A549 (cell line): ENCODE data around the gene MLANA.

Experiments used
- MAZ ChIP-seq: fragments of 150-350 bp; IDR thresholded peaks from 2 replicates; pipeline ENCODE4 v1.6.1; 2014; ENCODE audit warnings: antibody characterized with exemption, low read depth, low read length, borderline replicate concordance
- PHF8 ChIP-seq: fragments of 200-600 bp; sonication (generic); IDR thresholded peaks from 2 replicates; pipeline ENCODE4 v1.6.1; 2016; ENCODE audit warnings: low read depth, mild to moderate bottlenecking, antibody characterized with exemption, moderate library complexity, borderline replicate concordance
- POLR2A ChIP-seq: IDR thresholded peaks from 2 replicates; pipeline ENCODE4 v1.6.1; 2012; ENCODE audit warnings: mild to moderate bottlenecking, low read length
- POLR2AphosphoS2 ChIP-seq: conservative IDR thresholded peaks from 2 replicates; pipeline ENCODE4 v1.6.1; 2012; ENCODE audit warnings: low read length, improper control_type of control experiment, inconsistent platforms
- RFX5 ChIP-seq: fragments of 450-650 bp; IDR thresholded peaks from 2 replicates; pipeline ENCODE4 v1.7.1; 2014; ENCODE audit warnings: antibody characterized with exemption, mild to moderate bottlenecking, moderate library complexity
- RNF2 ChIP-seq: fragments of 200-600 bp; sonication (generic); IDR thresholded peaks from 2 replicates; pipeline ENCODE4 v1.6.1; 2016; ENCODE audit warnings: low read depth, mild to moderate bottlenecking, antibody characterized with exemption, moderate library complexity, borderline replicate concordance
- SMC3 ChIP-seq: fragments of >200 bp; sonication (Bioruptor Twin); formaldehyde crosslinking; IDR thresholded peaks from 3 replicates; pipeline ENCODE4 v1.6.1; 2018; ENCODE audit warnings: inconsistent platforms
- TF ChIP-seq, protein P1 (sequence below): fragments of >200 bp; sonication (Bioruptor Twin); formaldehyde crosslinking; IDR thresholded peaks from 3 replicates; pipeline ENCODE4 v1.5.1; 2016

DNA sequence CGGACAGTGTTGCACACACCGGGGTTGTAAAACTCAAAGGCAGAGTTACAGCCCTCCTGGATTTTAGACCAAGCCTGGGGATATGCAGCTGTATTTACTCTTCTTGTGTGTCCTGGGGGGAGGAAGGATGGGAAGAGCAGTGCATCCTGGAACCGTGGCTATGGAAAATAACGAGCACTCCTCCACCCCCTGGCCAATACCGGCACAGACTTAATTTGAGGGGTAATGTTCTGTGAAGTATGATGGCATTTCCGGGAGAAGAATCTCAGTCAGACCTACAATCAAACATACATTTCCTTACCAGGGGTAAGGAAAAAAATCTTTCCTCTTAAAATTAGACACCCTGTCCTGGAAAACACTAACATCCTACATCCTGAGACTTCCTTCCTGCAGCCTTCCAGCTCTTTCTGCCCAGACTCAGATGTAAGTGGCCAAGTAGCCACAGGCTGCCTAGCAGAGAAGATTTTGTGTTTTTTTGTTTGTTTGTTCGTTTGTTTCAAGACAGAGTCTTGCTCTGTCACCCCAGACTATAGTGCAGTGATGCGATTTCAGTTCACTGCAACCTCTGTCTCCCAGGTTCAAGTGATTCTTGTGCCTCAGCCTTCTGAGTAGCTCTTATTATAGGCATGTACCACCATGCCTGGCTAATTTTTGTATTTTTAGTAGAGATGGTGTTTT, 46.8 kb upstream of the MLANA start:
- TF ChIP-seq, protein P1, sequence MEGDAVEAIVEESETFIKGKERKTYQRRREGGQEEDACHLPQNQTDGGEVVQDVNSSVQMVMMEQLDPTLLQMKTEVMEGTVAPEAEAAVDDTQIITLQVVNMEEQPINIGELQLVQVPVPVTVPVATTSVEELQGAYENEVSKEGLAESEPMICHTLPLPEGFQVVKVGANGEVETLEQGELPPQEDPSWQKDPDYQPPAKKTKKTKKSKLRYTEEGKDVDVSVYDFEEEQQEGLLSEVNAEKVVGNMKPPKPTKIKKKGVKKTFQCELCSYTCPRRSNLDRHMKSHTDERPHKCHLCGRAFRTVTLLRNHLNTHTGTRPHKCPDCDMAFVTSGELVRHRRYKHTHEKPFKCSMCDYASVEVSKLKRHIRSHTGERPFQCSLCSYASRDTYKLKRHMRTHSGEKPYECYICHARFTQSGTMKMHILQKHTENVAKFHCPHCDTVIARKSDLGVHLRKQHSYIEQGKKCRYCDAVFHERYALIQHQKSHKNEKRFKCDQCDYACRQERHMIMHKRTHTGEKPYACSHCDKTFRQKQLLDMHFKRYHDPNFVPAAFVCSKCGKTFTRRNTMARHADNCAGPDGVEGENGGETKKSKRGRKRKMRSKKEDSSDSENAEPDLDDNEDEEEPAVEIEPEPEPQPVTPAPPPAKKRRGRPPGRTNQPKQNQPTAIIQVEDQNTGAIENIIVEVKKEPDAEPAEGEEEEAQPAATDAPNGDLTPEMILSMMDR: no peak
- TF ChIP-seq POLR2A (no peak), PHF8 (no peak), RNF2 (no peak), POLR2AphosphoS2 (no peak), RFX5 (no peak), SMC3 (peak; percentile 18; the same call in 1 of the 3 replicates), MAZ (no peak)
